Osteoblast (primary cell): ENCODE results near the gene STK31. TPM values are rescaled to one million over a fixed set of nuclear protein-coding genes. Genes with fewer than 3 reads are reported as not detected.

Experiments
- DNase-seq: peaks from one replicate; pipeline ENCODE4 v3.0.0; 2011; ENCODE audit warnings: low spot score, mixed read lengths; ENCODE audit not compliant: insufficient read length; ENCODE audit errors: missing footprints
- H2AFZ ChIP-seq: 2 replicates; pipeline ENCODE4 v1.6.0; 2011; ENCODE audit warnings: mild to moderate bottlenecking, low read length
- H3K27ac ChIP-seq: 2 replicates; pipeline ENCODE4 v1.5.1; 2011; ENCODE audit warnings: mild to moderate bottlenecking, low read depth, low read length, moderate library complexity
- H3K27me3 ChIP-seq: 2 replicates; pipeline ENCODE4 v1.6.0; 2012; ENCODE audit warnings: mild to moderate bottlenecking, control low read depth, inconsistent platforms, low read length, moderate library complexity; ENCODE audit not compliant: insufficient read depth
- H3K36me3 ChIP-seq: 2 replicates; pipeline ENCODE4 v1.5.1; 2011; ENCODE audit warnings: mild to moderate bottlenecking, low read length, control low read depth, moderate library complexity; ENCODE audit not compliant: insufficient read depth
- H3K4me1 ChIP-seq: 2 replicates; pipeline ENCODE4 v1.5.1; 2011; ENCODE audit warnings: mild to moderate bottlenecking, low read length, control low read depth, moderate library complexity; ENCODE audit not compliant: insufficient read depth
- H3K4me2 ChIP-seq: 2 replicates; pipeline ENCODE4 v1.6.0; 2011; ENCODE audit warnings: mild to moderate bottlenecking, low read length; ENCODE audit not compliant: insufficient read depth
- H3K4me3 ChIP-seq: fragments of 200-600 bp; sonication (generic); 3 replicates; pipeline ENCODE4 v1.5.1; 2012; ENCODE audit warnings: mild to moderate bottlenecking, low read length, inconsistent platforms; ENCODE audit not compliant: insufficient read depth
- H3K79me2 ChIP-seq: 2 replicates; pipeline ENCODE4 v1.6.0; 2012; ENCODE audit warnings: mild to moderate bottlenecking, low read length, control low read depth, inconsistent platforms; ENCODE audit not compliant: insufficient read depth
- H3K9me3 ChIP-seq: 2 replicates; pipeline ENCODE4 v1.5.1; 2011; ENCODE audit warnings: low read depth, low read length, control low read depth
- H4K20me1 ChIP-seq: 2 replicates; pipeline ENCODE4 v1.6.0; 2012; ENCODE audit warnings: mild to moderate bottlenecking, low read length, control low read depth; ENCODE audit not compliant: insufficient read depth
- total RNA-seq: library from RNA; depleted of rRNA; stranded (reverse); fragments of >200 nt; gene quantifications from 2 replicates; pipeline ENCODE4 v1.2.3, GENCODE V29; 2012
- TF ChIP-seq, protein P1 (sequence below): IDR thresholded peaks from 2 replicates; pipeline ENCODE4 v1.5.1; 2011; ENCODE audit warnings: mild to moderate bottlenecking, low read depth, low read length, moderate library complexity; ENCODE audit errors: extremely low read depth

STK31 gene
- total RNA-seq, 1 donor, result under 0.01 TPM

DNA sequence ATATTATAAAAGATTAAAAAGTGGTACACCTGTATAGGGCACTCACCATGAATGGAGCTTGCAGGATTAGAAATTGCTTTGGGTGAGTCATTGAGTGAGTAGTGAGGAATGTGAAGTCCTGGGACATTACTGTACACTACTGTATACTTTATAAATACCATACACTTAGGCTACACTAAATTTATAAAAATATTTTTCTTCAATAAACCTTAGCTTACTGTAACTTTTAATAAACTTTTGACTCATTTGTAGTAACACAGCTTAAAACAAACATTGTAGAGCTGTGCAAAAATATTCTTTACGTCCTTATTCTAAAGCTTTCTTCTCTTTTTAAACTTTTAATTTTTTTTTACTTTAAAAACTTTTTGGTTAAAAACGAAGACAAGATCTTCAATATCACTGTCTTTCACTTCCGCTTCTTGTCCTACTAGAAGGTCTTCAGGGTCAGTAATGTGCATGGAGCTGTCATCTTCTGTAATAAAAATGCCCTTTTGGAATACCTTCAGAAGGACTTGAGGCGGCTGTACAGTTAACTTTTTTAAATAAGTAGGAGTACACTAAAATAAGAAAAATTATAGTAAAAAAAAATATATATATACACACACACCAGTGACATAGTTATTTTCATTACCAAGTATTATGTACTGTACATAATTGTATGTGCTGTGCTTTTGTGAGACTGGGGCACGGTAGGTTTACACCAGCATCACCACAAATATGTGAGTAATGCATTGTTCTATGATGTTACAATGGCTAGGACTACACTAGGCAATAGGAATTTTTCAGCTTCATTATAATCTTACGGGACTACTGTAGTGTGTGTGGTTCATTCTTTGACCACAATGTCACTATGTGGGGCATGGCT, 3.5 kb downstream of the STK31 start:
- H3K36me3 ChIP-seq, result no peaks in the 10 kb centered on the region
- H2AFZ ChIP-seq, result no peak overlapping the region
- H3K27ac ChIP-seq, result peak overlapping the region; percentile 46
- TF ChIP-seq, protein P1, sequence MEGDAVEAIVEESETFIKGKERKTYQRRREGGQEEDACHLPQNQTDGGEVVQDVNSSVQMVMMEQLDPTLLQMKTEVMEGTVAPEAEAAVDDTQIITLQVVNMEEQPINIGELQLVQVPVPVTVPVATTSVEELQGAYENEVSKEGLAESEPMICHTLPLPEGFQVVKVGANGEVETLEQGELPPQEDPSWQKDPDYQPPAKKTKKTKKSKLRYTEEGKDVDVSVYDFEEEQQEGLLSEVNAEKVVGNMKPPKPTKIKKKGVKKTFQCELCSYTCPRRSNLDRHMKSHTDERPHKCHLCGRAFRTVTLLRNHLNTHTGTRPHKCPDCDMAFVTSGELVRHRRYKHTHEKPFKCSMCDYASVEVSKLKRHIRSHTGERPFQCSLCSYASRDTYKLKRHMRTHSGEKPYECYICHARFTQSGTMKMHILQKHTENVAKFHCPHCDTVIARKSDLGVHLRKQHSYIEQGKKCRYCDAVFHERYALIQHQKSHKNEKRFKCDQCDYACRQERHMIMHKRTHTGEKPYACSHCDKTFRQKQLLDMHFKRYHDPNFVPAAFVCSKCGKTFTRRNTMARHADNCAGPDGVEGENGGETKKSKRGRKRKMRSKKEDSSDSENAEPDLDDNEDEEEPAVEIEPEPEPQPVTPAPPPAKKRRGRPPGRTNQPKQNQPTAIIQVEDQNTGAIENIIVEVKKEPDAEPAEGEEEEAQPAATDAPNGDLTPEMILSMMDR, result no peak
- no peaks in the 10 kb centered on the region for H4K20me1 ChIP-seq
- DNase-seq, result no peak
- peak overlapping the region; percentile 17 for H3K4me2 ChIP-seq
- no peaks in the 10 kb centered on the region for H3K79me2 ChIP-seq
- H3K27me3 ChIP-seq, result peaks cover 6% of the 10 kb centered on the region
- H3K4me3 ChIP-seq, result no peak overlapping the region
- no peaks in the 10 kb centered on the region for H3K9me3 ChIP-seq
- peaks cover 18% of the 10 kb centered on the region for H3K4me1 ChIP-seq

- TF ChIP-seq, protein P1, result no peak
- H3K79me2 ChIP-seq, result no peaks in the 10 kb centered on the region
- no peaks in the 10 kb centered on the region for H3K36me3 ChIP-seq
- H3K4me1 ChIP-seq, result peaks cover 18% of the 10 kb centered on the region
- H3K27ac ChIP-seq, result no peak overlapping the region
- H3K27me3 ChIP-seq, result peaks cover 6% of the 10 kb centered on the region
- H2AFZ ChIP-seq, result no peak overlapping the region
- peak overlapping the region; percentile 17 for H3K4me2 ChIP-seq
- H4K20me1 ChIP-seq, result no peaks in the 10 kb centered on the region
- no peak overlapping the region for H3K4me3 ChIP-seq
- no peaks in the 10 kb centered on the region for H3K9me3 ChIP-seq
- no peak for DNase-seq
Measured at GRCh38 chr7:23714150-23714464, 4.1 kb downstream of the STK31 start.

- no peaks in the 10 kb centered on the region for H4K20me1 ChIP-seq
- no peak overlapping the region for H3K4me3 ChIP-seq
- no peak overlapping the region for H3K27ac ChIP-seq
- peaks cover 18% of the 10 kb centered on the region for H3K4me1 ChIP-seq
- no peaks in the 10 kb centered on the region for H3K79me2 ChIP-seq
- H3K4me2 ChIP-seq, result no peak overlapping the region
- peaks cover 6% of the 10 kb centered on the region for H3K27me3 ChIP-seq
- H2AFZ ChIP-seq, result no peak overlapping the region
- no peaks in the 10 kb centered on the region for H3K9me3 ChIP-seq
- H3K36me3 ChIP-seq, result no peaks in the 10 kb centered on the region
- no peak for DNase-seq
- TF ChIP-seq, protein P1, result no peak
Measured at GRCh38 chr7:23714579-23714978, 4.6 kb downstream of the STK31 start.

DNA sequence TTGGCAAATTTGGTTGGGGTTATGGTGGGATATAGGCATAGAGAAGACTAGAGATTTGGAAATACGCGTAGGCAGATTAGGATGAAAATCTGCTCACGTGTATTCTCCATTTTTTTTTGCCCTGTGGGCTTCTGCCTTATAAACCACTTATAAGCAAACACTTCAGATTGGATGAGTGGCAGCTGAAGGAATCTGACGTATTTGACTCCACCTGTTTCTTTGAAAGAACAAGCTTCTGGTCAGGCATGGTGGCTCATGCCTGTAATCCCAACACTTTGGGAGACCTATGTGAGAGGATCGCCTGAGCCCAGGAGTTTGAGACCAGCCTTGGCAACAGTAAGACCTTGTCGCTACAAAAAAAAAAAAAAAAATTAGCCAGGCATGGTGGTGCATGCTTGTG, 5.1 kb downstream of the STK31 start:
- Histone ChIP-seq H3K4me1 (peaks cover 18% of the 10 kb centered on the region), H3K79me2 (no peaks in the 10 kb centered on the region), H2AFZ (no peak overlapping the region), H3K36me3 (no peaks in the 10 kb centered on the region), H3K27ac (no peak overlapping the region), H4K20me1 (no peaks in the 10 kb centered on the region), H3K4me2 (no peak overlapping the region), H3K4me3 (no peak overlapping the region), H3K27me3 (peaks cover 7% of the 10 kb centered on the region), H3K9me3 (no peaks in the 10 kb centered on the region)
- TF ChIP-seq, protein P1, result no peak
- DNase-seq, result no peak
